Panc1 (cell line): Measurements from ENCODE around the gene CCDC9B. TPM values are rescaled to one million over a fixed set of nuclear protein-coding genes. Genes with fewer than 3 reads are reported as not detected.

Source experiments
- ATAC-seq: fragments of 200-7000 bp; cut with Tn5 transposase; 2 replicates; pipeline ENCODE4 v1.9.1; 2020; ENCODE audit warnings: mild to moderate bottlenecking, moderate library complexity
- BruUV-seq: library from RNA; stranded (reverse); fragments of 400-500 nt; replicated peaks from 2 replicates; lab custom pipeline; 2021; lab: Mats Ljungman, UMichigan
- CTCF ChIA-PET: fragments of 300-600 bp; sonication (Branson Sonifier 250); formaldehyde crosslinking; loops from one replicate; lab custom pipeline; 2022; ENCODE audit warnings: antibody characterized with exemption; lab: Charles Lee
- POLR2A ChIA-PET: fragments of 300-600 bp; sonication (Branson Sonifier 250); formaldehyde crosslinking; loops from one replicate; lab custom pipeline; 2022; ENCODE audit warnings: antibody characterized with exemption; lab: Charles Lee
- DNase-seq: peaks from one replicate; pipeline ENCODE4 v3.0.0-alpha.2; 2010; ENCODE audit warnings: low read depth, low spot score
- H3K27ac ChIP-seq: 2 replicates; pipeline ENCODE4 v1.5.1; 2011; ENCODE audit warnings: mild to moderate bottlenecking, low read length, inconsistent platforms
- H3K27me3 ChIP-seq: fragments of 200-500 bp; sonication (Bioruptor generic); 2 replicates; pipeline ENCODE4 v1.6.0; 2014; ENCODE audit warnings: low read length, inconsistent platforms; ENCODE audit not compliant: control insufficient read depth, insufficient read depth
- H3K36me3 ChIP-seq: fragments of 200-500 bp; sonication (Bioruptor generic); 2 replicates; pipeline ENCODE4 v1.5.1; 2014; ENCODE audit warnings: inconsistent platforms, mild to moderate bottlenecking, low read length, moderate library complexity; ENCODE audit not compliant: control insufficient read depth, insufficient read depth
- H3K4me1 ChIP-seq: 2 replicates; pipeline ENCODE4 v1.5.1; 2011; ENCODE audit warnings: inconsistent platforms, mild to moderate bottlenecking, low read length, moderate library complexity; ENCODE audit not compliant: control insufficient read depth, insufficient read depth
- H3K4me3 ChIP-seq, 2 experiments: 2 replicates each; pipeline ENCODE4 v1.5.1; 2011 to 2012; ENCODE audit warnings: low read depth in 2 of 2, low read length in 2 of 2, mild to moderate bottlenecking in 2 of 2, inconsistent platforms in 1 of 2, moderate library complexity in 1 of 2
- H3K9me3 ChIP-seq: fragments of 200-500 bp; sonication (Bioruptor generic); 2 replicates; pipeline ENCODE4 v1.5.1; 2014; ENCODE audit warnings: low read depth, mild to moderate bottlenecking, inconsistent platforms, low read length, moderate library complexity; ENCODE audit not compliant: control insufficient read depth, insufficient read depth
- POLR2AphosphoS5 ChIP-seq: IDR thresholded peaks from 2 replicates; pipeline ENCODE4 v1.6.1; 2012; ENCODE audit warnings: mild to moderate bottlenecking, low read depth, low read length, moderate library complexity
- SIN3A ChIP-seq: IDR thresholded peaks from 2 replicates; pipeline ENCODE4 v1.6.1; 2012; ENCODE audit warnings: low read depth, mild to moderate bottlenecking, low read length, moderate library complexity, borderline replicate concordance; ENCODE audit not compliant: insufficient read depth
- TCF7L2 ChIP-seq: IDR thresholded peaks from 2 replicates; pipeline ENCODE4 v1.6.1; 2011; ENCODE audit warnings: mild to moderate bottlenecking, low read depth, low read length, inconsistent platforms
- in situ Hi-C: cut with HindIII; loops from 2 replicates; pipeline ENCODE4 v1.10.0; 2016; ENCODE audit warnings: low sequenced_read_pairs, low pct_unique_long_range_greater_than_20kb
- intact Hi-C: fragments of 100-400 bp; cut with micrococcal nuclease; formaldehyde crosslinking; loops from one replicate; pipeline ENCODE4 v1.10.0; 2022; ENCODE audit not compliant: unreplicated experiment
- total RNA-seq: library from RNA; stranded (reverse); gene quantifications from one replicate; pipeline ENCODE4 v1.2.1, GENCODE V29; 2021; ENCODE audit not compliant: unreplicated experiment
- TF ChIP-seq, protein P1 (sequence below), 2 experiments: IDR thresholded peaks; 2 replicates each; pipeline ENCODE4 v1.6.1; 2011 to 2012; ENCODE audit warnings: low read depth in 2 of 2, control low read depth in 1 of 2, low read length in 1 of 2, mild to moderate bottlenecking in 1 of 2, moderate library complexity in 1 of 2; ENCODE audit not compliant: insufficient read depth in 1 of 2
- TF ChIP-seq, protein P2 (sequence below): fragments of 450-650 bp; IDR thresholded peaks from 2 replicates; pipeline ENCODE4 v1.5.1; 2017; ENCODE audit warnings: mild to moderate bottlenecking

The CCDC9B gene
- total RNA-seq, 1 experiment from 2014 or later = 55.9 TPM

DNA sequence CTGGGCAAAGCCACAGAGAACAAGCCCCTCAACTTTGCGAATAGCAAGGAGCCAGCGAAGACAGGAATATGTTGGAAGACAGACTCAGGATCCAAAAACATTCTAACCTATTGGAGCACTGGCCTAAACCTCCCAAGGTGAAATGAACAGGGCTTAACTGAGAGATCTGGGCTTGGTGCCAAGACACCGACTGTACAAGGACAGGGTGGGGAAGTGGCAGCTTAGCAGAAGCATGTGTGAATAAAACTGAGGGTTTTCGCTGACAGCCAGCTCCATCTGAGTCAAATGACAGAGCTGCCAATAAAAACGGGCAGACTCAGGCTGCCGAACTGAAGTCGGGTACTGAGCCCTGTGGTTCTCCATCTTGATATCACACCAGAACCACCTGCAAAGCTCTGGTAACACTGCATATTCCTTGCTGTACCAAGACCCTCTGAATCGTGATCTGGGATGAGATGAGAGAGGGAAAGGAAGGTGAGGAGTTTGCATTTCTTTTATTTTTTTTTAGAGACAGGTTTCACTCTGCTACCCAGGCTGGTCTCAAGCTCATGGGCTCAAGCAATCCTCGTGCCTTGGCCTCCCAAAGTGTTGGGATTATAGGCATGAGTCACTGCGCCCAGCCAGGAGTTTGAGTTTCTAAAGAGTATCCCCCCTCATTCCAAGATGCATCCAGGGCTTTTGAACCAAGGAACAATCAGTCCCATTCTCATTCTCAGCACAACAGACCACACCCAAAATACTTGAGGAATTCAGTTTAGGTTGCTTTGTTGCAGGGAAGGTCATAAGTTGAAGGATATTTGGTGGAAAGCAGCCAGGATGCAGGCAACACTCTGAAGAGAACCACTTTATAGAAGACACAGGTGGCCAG is 27.0 kb downstream of the CCDC9B start:
- ChIA-PET CTCF (interaction anchor here (0.6 to 1.0 kb wide), 2 partner anchors 36 to 100 kb away, joined by 3 read pairs; no protein-coding TSS in a partner anchor), POLR2A (no interaction called here)
- no peak for ATAC-seq
- Histone ChIP-seq H3K9me3 (no peaks in the 10 kb centered on the region), H3K4me3 (no peak overlapping the region), H3K27ac (no peak overlapping the region), H3K4me1 (no peaks in the 10 kb centered on the region; the same call in 1 of the 2 replicates), H3K27me3 (no peaks in the 10 kb centered on the region), H3K36me3 (no peaks in the 10 kb centered on the region)
- TF ChIP-seq, protein P1, sequence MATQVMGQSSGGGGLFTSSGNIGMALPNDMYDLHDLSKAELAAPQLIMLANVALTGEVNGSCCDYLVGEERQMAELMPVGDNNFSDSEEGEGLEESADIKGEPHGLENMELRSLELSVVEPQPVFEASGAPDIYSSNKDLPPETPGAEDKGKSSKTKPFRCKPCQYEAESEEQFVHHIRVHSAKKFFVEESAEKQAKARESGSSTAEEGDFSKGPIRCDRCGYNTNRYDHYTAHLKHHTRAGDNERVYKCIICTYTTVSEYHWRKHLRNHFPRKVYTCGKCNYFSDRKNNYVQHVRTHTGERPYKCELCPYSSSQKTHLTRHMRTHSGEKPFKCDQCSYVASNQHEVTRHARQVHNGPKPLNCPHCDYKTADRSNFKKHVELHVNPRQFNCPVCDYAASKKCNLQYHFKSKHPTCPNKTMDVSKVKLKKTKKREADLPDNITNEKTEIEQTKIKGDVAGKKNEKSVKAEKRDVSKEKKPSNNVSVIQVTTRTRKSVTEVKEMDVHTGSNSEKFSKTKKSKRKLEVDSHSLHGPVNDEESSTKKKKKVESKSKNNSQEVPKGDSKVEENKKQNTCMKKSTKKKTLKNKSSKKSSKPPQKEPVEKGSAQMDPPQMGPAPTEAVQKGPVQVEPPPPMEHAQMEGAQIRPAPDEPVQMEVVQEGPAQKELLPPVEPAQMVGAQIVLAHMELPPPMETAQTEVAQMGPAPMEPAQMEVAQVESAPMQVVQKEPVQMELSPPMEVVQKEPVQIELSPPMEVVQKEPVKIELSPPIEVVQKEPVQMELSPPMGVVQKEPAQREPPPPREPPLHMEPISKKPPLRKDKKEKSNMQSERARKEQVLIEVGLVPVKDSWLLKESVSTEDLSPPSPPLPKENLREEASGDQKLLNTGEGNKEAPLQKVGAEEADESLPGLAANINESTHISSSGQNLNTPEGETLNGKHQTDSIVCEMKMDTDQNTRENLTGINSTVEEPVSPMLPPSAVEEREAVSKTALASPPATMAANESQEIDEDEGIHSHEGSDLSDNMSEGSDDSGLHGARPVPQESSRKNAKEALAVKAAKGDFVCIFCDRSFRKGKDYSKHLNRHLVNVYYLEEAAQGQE (IDR thresholded peaks at IDR 0.05; ENCODE audit: insufficient read depth in 1 of 2, low read depth in 2 of 2, low read length in 1 of 2) = no peak
- TF ChIP-seq POLR2AphosphoS5 (no peak), SIN3A (no peak), TCF7L2 (no peak)
- TF ChIP-seq, protein P2, sequence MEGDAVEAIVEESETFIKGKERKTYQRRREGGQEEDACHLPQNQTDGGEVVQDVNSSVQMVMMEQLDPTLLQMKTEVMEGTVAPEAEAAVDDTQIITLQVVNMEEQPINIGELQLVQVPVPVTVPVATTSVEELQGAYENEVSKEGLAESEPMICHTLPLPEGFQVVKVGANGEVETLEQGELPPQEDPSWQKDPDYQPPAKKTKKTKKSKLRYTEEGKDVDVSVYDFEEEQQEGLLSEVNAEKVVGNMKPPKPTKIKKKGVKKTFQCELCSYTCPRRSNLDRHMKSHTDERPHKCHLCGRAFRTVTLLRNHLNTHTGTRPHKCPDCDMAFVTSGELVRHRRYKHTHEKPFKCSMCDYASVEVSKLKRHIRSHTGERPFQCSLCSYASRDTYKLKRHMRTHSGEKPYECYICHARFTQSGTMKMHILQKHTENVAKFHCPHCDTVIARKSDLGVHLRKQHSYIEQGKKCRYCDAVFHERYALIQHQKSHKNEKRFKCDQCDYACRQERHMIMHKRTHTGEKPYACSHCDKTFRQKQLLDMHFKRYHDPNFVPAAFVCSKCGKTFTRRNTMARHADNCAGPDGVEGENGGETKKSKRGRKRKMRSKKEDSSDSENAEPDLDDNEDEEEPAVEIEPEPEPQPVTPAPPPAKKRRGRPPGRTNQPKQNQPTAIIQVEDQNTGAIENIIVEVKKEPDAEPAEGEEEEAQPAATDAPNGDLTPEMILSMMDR = no peak
- intact Hi-C loops (no loop called here), in situ Hi-C loops (no loop called here)
- no TSS peak for BruUV-seq
- DNase-seq = no peak

DNA sequence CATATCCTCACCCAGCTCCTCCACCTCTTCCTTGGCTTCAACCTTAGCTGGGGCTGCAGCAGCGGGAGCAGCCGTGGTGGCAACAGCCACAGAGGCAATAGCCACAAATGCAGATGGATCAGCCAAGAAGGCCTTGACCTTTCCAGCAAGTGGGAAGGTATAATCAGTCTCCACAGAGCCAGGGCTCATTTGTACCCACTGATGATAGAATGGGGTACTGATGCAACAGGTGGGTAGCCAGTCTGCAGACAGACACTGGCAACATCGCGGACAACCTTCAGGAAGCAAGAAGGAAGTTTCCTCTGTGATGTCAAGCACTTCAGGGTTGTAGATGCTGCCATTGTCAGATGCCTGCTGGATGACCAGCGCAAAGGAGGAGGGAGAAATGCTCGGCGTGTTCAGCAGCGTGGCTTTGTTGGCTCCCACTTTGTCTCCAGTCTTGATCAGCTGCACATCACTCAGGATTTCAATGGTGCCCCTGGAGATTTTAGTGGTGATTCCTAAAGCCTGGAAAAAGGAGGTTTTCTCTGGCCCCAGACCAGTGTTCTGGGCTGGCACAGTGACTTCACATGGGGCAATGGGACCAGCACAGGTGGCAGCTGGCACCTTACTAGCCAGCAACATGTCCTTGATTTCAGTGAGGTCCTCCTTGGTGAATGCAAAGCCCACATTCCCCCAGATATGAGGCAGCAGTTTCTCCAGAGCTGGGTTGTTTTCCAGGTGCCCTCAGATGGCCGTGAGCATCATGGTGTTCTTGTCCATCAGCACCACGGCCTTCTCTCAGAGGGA is 28.2 kb downstream of the CCDC9B start:
- ChIA-PET POLR2A (no interaction called here), CTCF (interaction anchor here (0.6 to 0.7 kb wide), 2 partner anchors 11 to 73 kb away, joined by 4 to 6 read pairs; partner anchors contain the start of gene INAFM2)
- Histone ChIP-seq H3K4me3 (no peak overlapping the region), H3K4me1 (peaks cover under 1% of the 10 kb centered on the region; the same call in 1 of the 2 replicates), H3K9me3 (no peaks in the 10 kb centered on the region), H3K36me3 (no peaks in the 10 kb centered on the region), H3K27me3 (no peaks in the 10 kb centered on the region), H3K27ac (no peak overlapping the region)
- DNase-seq = no peak
- no TSS peak for BruUV-seq
- in situ Hi-C loops (no loop called here), intact Hi-C loops (no loop called here)
- no peak for TF ChIP-seq SIN3A
- no peak for TF ChIP-seq TCF7L2
- no peak for ATAC-seq
